Skeletal muscle cell (primary cell): ENCODE data around the gene KLF15.

Experiments
- DNase-seq: peaks from one replicate; pipeline ENCODE4 v3.0.0-alpha.2; 2010; ENCODE audit warnings: low read depth
- H3K4me3 ChIP-seq: 2 replicates; pipeline ENCODE4 v1.5.1; 2011; ENCODE audit warnings: low read depth, mild to moderate bottlenecking, control low read depth, low read length, moderate library complexity

Gene KLF15

DNA sequence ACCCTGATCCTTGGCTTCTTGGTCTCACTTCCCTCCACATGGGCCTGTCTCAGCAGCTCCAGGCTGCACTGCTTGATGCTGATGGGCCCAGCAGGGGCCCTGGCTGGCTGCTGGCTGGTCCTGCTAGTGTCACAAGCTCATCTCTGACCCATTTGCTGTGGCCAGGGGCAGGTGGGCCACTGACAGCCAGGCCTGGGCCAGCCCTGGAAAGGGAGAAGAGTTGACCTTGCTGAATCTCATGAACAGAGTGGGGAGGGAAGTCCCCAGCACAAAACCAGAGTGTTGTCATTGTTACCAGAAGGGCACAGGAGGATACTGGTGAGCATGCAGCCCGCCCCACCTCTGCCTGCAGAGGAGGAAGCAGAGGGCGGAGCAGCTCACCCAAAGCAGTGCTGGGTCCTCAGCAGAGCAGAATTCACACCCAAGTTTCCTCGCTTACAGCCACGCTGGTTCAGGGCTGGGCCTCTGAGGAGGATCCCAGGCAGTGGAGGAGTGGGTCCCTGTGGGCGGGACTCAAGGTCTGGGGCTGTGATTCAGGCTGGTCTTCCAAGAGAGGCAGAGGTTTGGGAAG is 7.6 kb upstream of the KLF15 start:
- no peak overlapping the region for H3K4me3 ChIP-seq

DNA sequence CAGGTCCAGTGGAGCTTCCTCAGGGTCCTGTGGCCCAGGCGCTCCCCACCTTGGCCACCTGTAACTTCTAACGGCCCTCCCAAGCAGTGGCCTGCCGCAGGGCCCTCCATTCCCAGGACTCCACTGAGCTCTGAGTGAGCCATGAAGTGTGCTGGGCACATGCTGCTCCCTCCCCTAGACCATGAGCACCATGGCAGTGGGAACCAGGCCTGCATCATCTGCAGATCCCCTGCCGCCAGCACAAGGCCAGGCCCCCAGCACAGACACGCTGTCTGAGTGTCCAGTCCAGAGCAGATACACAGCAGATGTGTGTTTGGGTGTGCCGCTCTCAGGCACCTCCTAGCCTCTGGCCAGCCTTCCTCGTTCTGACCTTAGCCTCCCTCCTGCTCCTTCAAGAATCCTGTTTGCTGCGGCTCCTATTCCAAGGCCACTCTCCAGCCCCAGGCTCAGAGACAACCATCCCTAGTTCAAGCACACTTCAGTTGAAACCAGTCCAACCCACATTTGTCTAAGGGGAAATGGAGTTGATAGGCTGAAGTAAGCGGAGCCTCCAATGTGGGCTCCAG is 7.0 kb upstream of the KLF15 start:
- no peak overlapping the region for H3K4me3 ChIP-seq
- DNase-seq = no peak

More for the DNA sequence above, 7.6 kb upstream of the KLF15 start:
- no peak for DNase-seq

- no peak overlapping the region for H3K4me3 ChIP-seq
- DNase-seq = no peak
Observed at GRCh38 chr3:126361211-126361610, 4.0 kb upstream of the KLF15 start.

GRCh38 chr3:126360714-126361060 is 3.5 kb upstream of the KLF15 start:
- H3K4me3 ChIP-seq = no peak overlapping the region
- no peak for DNase-seq

DNA sequence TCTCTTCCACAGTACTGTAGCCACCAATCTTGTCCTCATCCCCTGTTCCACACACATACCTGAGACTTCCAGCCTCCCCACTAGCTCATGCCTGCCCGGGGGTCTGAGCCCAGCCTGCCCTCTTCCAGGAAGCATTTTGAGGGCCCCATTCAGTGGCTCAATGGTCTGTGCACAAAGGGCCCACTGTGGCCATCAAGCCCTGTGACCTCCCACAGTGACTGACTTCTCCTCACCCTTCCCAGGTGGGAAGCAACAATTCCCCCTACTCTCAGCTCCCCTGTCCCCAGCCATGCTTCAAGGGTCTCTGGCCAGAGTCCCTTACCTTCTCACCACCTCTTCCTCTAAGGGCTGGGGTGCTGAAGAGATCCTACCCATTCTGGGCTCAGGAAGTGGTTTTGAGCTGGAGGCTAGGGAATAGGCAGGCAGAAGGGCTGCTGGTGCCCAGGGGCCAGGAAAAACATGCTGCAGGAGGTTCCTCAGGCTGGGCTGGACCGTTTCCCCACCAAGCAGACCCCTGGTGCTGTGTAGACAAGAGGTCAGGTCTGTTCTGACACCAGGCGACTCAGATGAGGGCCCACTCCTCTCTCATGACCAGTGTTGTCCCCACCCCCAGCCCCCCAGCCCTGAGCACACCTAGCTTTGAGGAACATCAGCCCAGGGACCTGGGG is 3.0 kb upstream of the KLF15 start:
- DNase-seq = no peak
- H3K4me3 ChIP-seq = no peak overlapping the region

- DNase-seq = no peak
- no peak overlapping the region for H3K4me3 ChIP-seq
Observed at GRCh38 chr3:126358816-126359181, 1.6 kb upstream of the KLF15 start.

DNA sequence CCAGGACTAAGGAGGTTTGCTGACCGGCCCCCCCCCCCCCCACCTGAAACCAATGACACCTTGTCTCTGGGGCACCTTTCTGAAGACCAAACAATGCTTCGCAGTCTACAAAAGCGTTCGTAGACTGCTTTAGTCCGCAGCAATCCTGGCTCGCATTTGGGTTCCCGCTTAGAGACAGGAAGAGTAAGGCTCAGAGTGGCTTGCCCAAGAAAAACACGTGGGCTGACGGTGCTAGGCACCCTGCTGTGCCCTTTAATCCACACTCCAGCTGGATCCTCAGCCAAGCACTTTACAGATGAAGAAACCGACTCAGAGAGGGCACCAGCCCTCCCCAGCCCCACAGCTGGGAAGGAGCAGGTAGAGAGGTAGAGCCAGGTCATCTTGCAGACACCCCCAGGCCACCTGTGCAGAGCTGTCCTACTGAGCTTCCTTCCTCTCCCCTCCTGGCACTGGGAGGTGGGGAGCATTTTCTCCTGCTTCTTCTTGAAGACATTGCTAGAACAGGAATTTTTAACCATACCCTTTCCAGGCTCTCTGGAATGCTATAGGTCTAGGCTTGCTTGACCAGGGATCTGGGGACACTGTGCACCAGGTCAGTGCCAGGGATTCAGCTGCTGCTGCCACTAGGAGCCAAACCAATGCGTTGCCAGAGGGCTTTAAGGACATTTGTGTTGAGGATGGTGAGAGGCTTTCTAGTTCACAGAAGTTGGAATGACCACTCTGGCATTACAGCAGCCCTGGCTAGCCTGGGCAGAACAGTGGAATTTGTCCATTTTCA is 1.0 kb upstream of the KLF15 start:
- DNase-seq = no peak
- peak overlapping the region; percentile 54 for H3K4me3 ChIP-seq

DNA sequence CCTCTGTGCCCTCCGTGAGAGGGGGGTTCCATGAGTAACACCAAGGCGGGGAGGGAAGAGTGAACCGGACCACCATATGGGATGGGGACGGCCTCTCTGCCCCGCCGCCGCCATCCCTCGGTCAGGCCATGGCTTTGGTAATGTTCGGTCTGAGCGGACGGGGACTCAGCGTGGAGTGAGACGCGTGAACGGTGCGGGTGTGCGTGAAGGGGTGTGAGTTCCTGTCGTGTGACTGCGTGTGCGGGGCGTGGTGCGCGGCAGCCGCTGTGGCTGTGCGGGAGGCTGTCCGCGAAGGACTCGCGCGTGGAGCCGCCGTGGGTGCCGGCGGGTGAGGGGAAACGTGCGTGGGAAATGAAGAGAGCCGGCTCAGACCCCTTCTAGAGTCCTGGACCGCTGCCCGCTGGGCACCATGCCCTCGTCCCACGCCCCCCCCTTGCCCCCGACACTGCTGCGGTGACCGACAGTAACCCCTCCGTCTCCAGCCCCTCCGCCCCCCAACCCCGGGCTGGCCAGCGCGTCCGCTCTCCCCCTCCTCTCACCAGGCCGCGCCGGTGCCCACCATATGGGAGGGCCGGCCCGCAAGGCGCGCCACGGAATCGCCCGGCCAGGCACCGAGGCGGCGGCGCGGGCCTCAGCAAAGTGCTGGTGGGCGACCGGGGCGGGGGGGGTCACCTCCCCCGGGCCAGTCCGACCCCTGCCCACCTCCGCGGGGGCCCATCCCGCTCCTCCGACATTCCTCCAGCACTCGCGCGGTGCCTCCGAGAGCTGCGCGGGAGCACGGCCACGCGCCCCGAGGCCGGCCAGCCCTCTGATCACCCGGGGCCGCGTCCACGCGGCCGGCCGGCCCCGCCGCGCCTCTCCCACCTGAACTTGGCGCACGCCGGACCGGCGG is 589 bp downstream of the KLF15 start:
- no peak for DNase-seq

GRCh38 chr3:126355777-126356372 is 1.3 kb downstream of the KLF15 start:
- peak overlapping the region; percentile 51 for H3K4me3 ChIP-seq
- peak; percentile 64 for DNase-seq

More for the DNA sequence above, 589 bp downstream of the KLF15 start:
- H3K4me3 ChIP-seq = peak overlapping the region; percentile 51

DNA sequence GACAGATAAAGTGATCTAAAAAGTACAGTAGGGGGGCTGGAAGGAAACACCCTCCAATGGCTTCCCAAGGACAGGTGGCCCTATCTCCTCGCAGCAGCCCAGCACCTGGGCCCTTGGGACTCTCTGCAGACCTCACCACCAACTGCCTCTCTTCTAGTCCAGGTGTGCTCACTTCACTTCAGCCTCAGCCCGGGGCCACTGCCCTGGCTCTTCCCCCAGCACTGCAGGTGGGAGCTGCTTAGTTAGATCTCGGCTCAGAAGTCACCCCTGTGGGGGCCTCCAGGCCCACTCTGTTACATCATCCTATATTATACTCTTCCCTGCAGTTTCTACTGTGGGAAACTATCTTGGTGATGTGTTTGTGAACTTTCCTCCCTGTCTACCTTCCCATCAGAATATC is 2.0 kb downstream of the KLF15 start:
- H3K4me3 ChIP-seq = no peak overlapping the region
- DNase-seq = no peak

DNA sequence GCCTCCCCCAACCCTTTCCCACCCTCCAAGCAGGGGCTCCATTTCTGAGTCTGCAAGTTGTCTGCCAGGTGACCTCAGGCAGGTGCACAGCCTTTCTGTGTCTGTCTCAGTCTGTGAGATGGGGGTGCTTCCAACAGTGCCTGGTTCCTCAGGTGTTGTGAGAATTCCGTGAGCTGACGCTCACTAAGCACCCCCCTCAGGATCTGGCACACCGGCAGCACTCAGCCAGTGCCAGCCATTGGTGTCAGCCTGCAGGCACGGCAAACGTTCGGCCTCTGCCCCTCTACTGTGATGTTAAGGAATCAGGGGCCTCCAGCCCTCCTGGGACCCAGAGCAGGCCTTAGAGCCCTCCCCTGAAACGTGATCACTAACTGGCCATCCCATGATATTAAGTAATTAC is 2.4 kb downstream of the KLF15 start:
- DNase-seq = no peak
- H3K4me3 ChIP-seq = no peak overlapping the region

- no peak for DNase-seq
- H3K4me3 ChIP-seq = no peak overlapping the region
Observed at GRCh38 chr3:126353694-126354321, 3.4 kb downstream of the KLF15 start.

GRCh38 chr3:126352476-126353454 is 4.4 kb downstream of the KLF15 start:
- DNase-seq = peak; percentile 75

GRCh38 chr3:126351771-126352475 is 5.3 kb downstream of the KLF15 start:
- H3K4me3 ChIP-seq = no peak overlapping the region
- DNase-seq = no peak

More at GRCh38 chr3:126352476-126353454, 4.4 kb downstream of the KLF15 start:
- no peak overlapping the region for H3K4me3 ChIP-seq

- no peak overlapping the region for H3K4me3 ChIP-seq
- DNase-seq = no peak
Observed at GRCh38 chr3:126351086-126351770, 6.0 kb downstream of the KLF15 start.

- H3K4me3 ChIP-seq = no peak overlapping the region
- DNase-seq = no peak
Observed at GRCh38 chr3:126350502-126351085, 6.6 kb downstream of the KLF15 start.
